GM12878 (cell line): ENCODE data around the gene RRBP1. TPM values are rescaled to one million over a fixed set of nuclear protein-coding genes. Genes with fewer than 3 reads are reported as not detected.

Experiments
- ATAC-seq: fragments of 200-7000 bp; cut with Tn5 transposase; 3 replicates; pipeline ENCODE4 v1.9.1; 2020; ENCODE audit warnings: mild to moderate bottlenecking, moderate library complexity
- BruUV-seq: library from RNA; stranded (reverse); fragments of 400-500 nt; replicated peaks from 2 replicates; lab custom pipeline; 2021; lab: Mats Ljungman, UMichigan
- CTCF ChIA-PET: fragments of 300-600 bp; sonication (Branson Sonifier 250); formaldehyde crosslinking; extraction: SDS; loops from one replicate; lab custom pipeline; 2021; ENCODE audit warnings: inconsistent platforms; lab: Yijun Ruan, JAX
- POLR2A ChIA-PET: fragments of 350-600 bp; formaldehyde crosslinking; extraction: SDS; loops from one replicate; lab custom pipeline; 2021; ENCODE audit warnings: inconsistent platforms; lab: Charles Lee
- RAD21 ChIA-PET: fragments of 300-600 bp; sonication (Branson Sonifier 250); formaldehyde crosslinking; loops from one replicate; lab custom pipeline; 2023; ENCODE audit warnings: antibody characterized with exemption; ENCODE audit not compliant: unreplicated experiment; lab: Charles Lee
- SMC1A ChIA-PET: fragments of 300-600 bp; sonication (Branson Sonifier 250); formaldehyde crosslinking; loops from one replicate; lab custom pipeline; 2023; ENCODE audit not compliant: unreplicated experiment, uncharacterized antibody; lab: Charles Lee
- DNase-seq: peaks from one replicate; pipeline ENCODE4 v3.0.0-alpha.2; 2011; ENCODE audit warnings: low read depth, low spot score
- FAIRE-seq: peaks from 3 replicates; lab custom pipeline; 2011; peaks lifted over from hg19 to GRCh38; lab: Jason Lieb, UNC
- H2AFZ ChIP-seq: 2 replicates; pipeline ENCODE4 v1.6.0; 2011; ENCODE audit warnings: low read depth, low read length, control low read depth; ENCODE audit not compliant: control insufficient read depth
- H3K27ac ChIP-seq: 2 replicates; pipeline ENCODE4 v1.5.1; 2011; ENCODE audit warnings: control low read depth; ENCODE audit not compliant: control insufficient read depth, insufficient read depth
- H3K27me3 ChIP-seq, 2 experiments: replicated peaks in 1 of 2; 2 replicates each; pipeline versions ENCODE4 v1.6.0 to v1.6.1; 2011; ENCODE audit warnings: low read length in 1 of 2; ENCODE audit not compliant: control insufficient read depth in 2 of 2, insufficient read depth in 2 of 2
- H3K36me3 ChIP-seq, 2 experiments: 2 replicates each; pipeline ENCODE4 v1.5.1; 2011; ENCODE audit warnings: low read length in 1 of 2; ENCODE audit not compliant: control insufficient read depth in 2 of 2, insufficient read depth in 2 of 2
- H3K4me1 ChIP-seq: 2 replicates; pipeline ENCODE4 v1.6.1; 2011; ENCODE audit warnings: mild to moderate bottlenecking, low read length, moderate library complexity, mixed read lengths; ENCODE audit not compliant: control insufficient read depth, insufficient read depth
- H3K4me2 ChIP-seq: 2 replicates; pipeline ENCODE4 v1.6.0; 2011; ENCODE audit warnings: control low read depth; ENCODE audit not compliant: control insufficient read depth, insufficient read depth
- H3K4me3 ChIP-seq: fragments of 200-600 bp; sonication (generic); 2 replicates; pipeline ENCODE4 v1.5.1; 2016
- H3K79me2 ChIP-seq: 2 replicates; pipeline ENCODE4 v1.6.0; 2011; ENCODE audit warnings: low read length; ENCODE audit not compliant: control insufficient read depth, insufficient read depth
- H3K9ac ChIP-seq: 2 replicates; pipeline ENCODE4 v1.8.0; 2011; ENCODE audit warnings: low read length, control low read depth, mixed read lengths; ENCODE audit not compliant: control insufficient read depth, insufficient read depth
- H3K9me3 ChIP-seq: replicated peaks from 3 replicates; pipeline ENCODE4 v1.5.1; 2011; ENCODE audit warnings: mild to moderate bottlenecking, low read length; ENCODE audit not compliant: control insufficient read depth, insufficient read depth
- H4K20me1 ChIP-seq: 2 replicates; pipeline ENCODE4 v1.6.0; 2011; ENCODE audit not compliant: control insufficient read depth, insufficient read depth
- CTCF ChIP-seq, 3 experiments: IDR thresholded peaks in 2 of 3; conservative IDR thresholded peaks in 1 of 3; 2 replicates each; pipeline ENCODE4 v1.5.1; 2011; ENCODE audit warnings: low read depth in 3 of 3, low read length in 3 of 3, mild to moderate bottlenecking in 3 of 3, control low read depth in 2 of 3, moderate library complexity in 2 of 3, inconsistent platforms in 1 of 3, mixed read lengths in 1 of 3; ENCODE audit not compliant: control insufficient read depth in 2 of 3, insufficient read depth in 1 of 3; ENCODE audit errors: extremely low read depth in 1 of 3
- E2F4 ChIP-seq: IDR thresholded peaks from 2 replicates; pipeline ENCODE4 v1.6.1; 2012; ENCODE audit warnings: low read depth, low read length, improper control_type of control experiment
- ETV6 ChIP-seq, 2 experiments: fragments of 450-650 bp in 1 of 2; IDR thresholded peaks in 1 of 2; conservative IDR thresholded peaks in 1 of 2; 2 replicates each; pipeline ENCODE4 v1.6.1; 2014; ENCODE audit warnings: antibody characterized with exemption in 1 of 2, borderline replicate concordance in 1 of 2, low read depth in 1 of 2, mild to moderate bottlenecking in 1 of 2, moderate library complexity in 1 of 2
- JUNB ChIP-seq: IDR thresholded peaks from 2 replicates; pipeline ENCODE4 v1.6.1; 2016; ENCODE audit warnings: antibody characterized with exemption, mild to moderate bottlenecking
- NR2C2 ChIP-seq: IDR thresholded peaks from 2 replicates; pipeline ENCODE4 v1.6.1; 2011; ENCODE audit warnings: borderline replicate concordance, low read depth; ENCODE audit not compliant: control insufficient read depth, insufficient read length
- TBL1XR1 ChIP-seq: IDR thresholded peaks from 2 replicates; pipeline ENCODE4 v1.6.1; 2012; ENCODE audit warnings: low read depth, low read length, improper control_type of control experiment
- ZNF24 ChIP-seq: fragments of 450-650 bp; IDR thresholded peaks from 2 replicates; pipeline ENCODE4 v1.6.1; 2017; ENCODE audit warnings: antibody characterized with exemption, mild to moderate bottlenecking
- ZNF384 ChIP-seq: IDR thresholded peaks from 2 replicates; pipeline ENCODE4 v1.6.1; 2012; ENCODE audit warnings: low read depth, mild to moderate bottlenecking, low read length, improper control_type of control experiment, borderline replicate concordance
- WGBS: methylation state at CpG from one replicate; pipeline ENCODE4 v1.1.6; 2016; ENCODE audit warnings: low lambda C conversion rate; ENCODE audit not compliant: insufficient replicate concordance, insufficient coverage; ENCODE audit errors: missing lambda C conversion rate; 5-methylcytosine and 5-hydroxymethylcytosine counted together
- in situ Hi-C: fragments of 300-500 bp; cut with MboI; formaldehyde crosslinking; loops from 9 replicates; pipeline ENCODE4 v1.14.3; 2018; ENCODE audit warnings: mixed read lengths
- intact Hi-C: fragments of 100-400 bp; cut with micrococcal nuclease; formaldehyde crosslinking; loops from one replicate; pipeline ENCODE4 v1.14.2; 2022; ENCODE audit not compliant: unreplicated experiment
- polyA plus RNA-seq, 11 experiments: library from polyadenylated mRNA; depleted of rRNA in 4 of 11; unstranded in 6 of 11; stranded (reverse) in 5 of 11; fragments of >200 nt; fragmentation: Nextera tagmentation in 4 of 11; fragmentation: Illumina TruSeq in 1 of 11; extraction: Ambion mirVana in 4 of 11; extraction: Trizol in 1 of 11; gene quantifications; 1 replicate in 1 of 11; 2 replicates in 10 of 11; pipeline versions ENCODE4 v1.2.1 to v1.2.3, GENCODE V29; 2011 to 2016; ENCODE audit warnings: inconsistent platforms in 2 of 11, missing spikeins in 2 of 11, low read depth in 1 of 11
- total RNA-seq, 4 experiments: library from RNA; depleted of rRNA in 3 of 4; stranded (reverse); fragments of >200 nt in 3 of 4; fragmentation: Illumina TruSeq in 1 of 4; extraction: Trizol in 1 of 4; gene quantifications; 2 replicates each; pipeline versions ENCODE4 v1.2.1 to v1.2.3, GENCODE V29; 2013 to 2021

The RRBP1 gene
- total and polyA plus RNA-seq, 10 of the 15 experiments (the other 5 are each of a cell fraction or from before 2014, with no cell fraction given): 1.2 to 57.4 (median 24.6) TPM

- TF ChIP-seq E2F4: no peak
- no peak for TF ChIP-seq NR2C2
- TF ChIP-seq ZNF384: no peak
Observed at GRCh38 chr20:17572034-17572638, 109.9 kb downstream of the RRBP1 start (continued).

GRCh38 chr20:17571153-17571527 lies 110.9 kb downstream of the RRBP1 start:
- H2AFZ ChIP-seq: peak overlapping the region; percentile 42
- in situ Hi-C loops: no loop called here
- CTCF ChIA-PET: interaction anchor here (0.6 to 3.0 kb wide), 11 partner anchors 8 to 375 kb away, joined by 3 to 16 read pairs (median 6); partner anchors contain the start of gene RRBP1
- H3K9me3 ChIP-seq: no peaks in the 10 kb centered on the region
- under 1% methylated on average over 6 of the region's 6 CpGs for WGBS
- peak overlapping the region; percentile 94 for H3K4me2 ChIP-seq
- H3K36me3 ChIP-seq: no peaks in the 10 kb centered on the region
- H3K4me3 ChIP-seq: peak overlapping the region; percentile 98
- peak overlapping the region; percentile 64; the same call in 1 of the 2 replicates for H3K9ac ChIP-seq
- H3K27ac ChIP-seq: no peak overlapping the region; the same call in 1 of the 2 replicates
- peaks cover 4% of the 10 kb centered on the region for H3K4me1 ChIP-seq
- H4K20me1 ChIP-seq: no peaks in the 10 kb centered on the region
- no peak for TF ChIP-seq ZNF24
- TF ChIP-seq ETV6 (conservative IDR thresholded peaks at IDR 0.05 in 1 of 2, IDR thresholded peaks at IDR 0.05 in 1 of 2; ENCODE audit: borderline replicate concordance in 1 of 2, low read depth in 1 of 2): 0 out of 4 replicates have a peak, but pooled peaks of 1 of the 2 experiments have one; percentile 15
- TF ChIP-seq TBL1XR1: 0 out of 2 replicates have a peak, but pooled peaks have one; percentile 20
- peak; percentile 29; the same call in 1 of the 2 replicates for TF ChIP-seq JUNB
- no peak for TF ChIP-seq CTCF (IDR thresholded peaks at IDR 0.05 in 2 of 3, conservative IDR thresholded peaks at IDR 0.05 in 1 of 3; ENCODE audit: control insufficient read depth in 2 of 3, extremely low read depth in 1 of 3, insufficient read depth in 1 of 3, low read depth in 3 of 3, low read length in 3 of 3)
- POLR2A ChIA-PET: interaction anchor here (1.8 to 2.0 kb wide), 2 partner anchors 31 to 394 kb away, joined by 8 to 9 read pairs; no protein-coding TSS in a partner anchor
- DNase-seq: no peak
- H3K79me2 ChIP-seq: peaks cover 11% of the 10 kb centered on the region
- RAD21 ChIA-PET: interaction anchor here (0.7 to 2.4 kb wide), 7 partner anchors 37 to 926 kb away, joined by 3 to 18 read pairs (median 5); partner anchors contain the start of genes RBBP9 and RRBP1
- intact Hi-C loops: no loop called here
- peak; percentile 81 for FAIRE-seq
- H3K27me3 ChIP-seq: no peaks in the 10 kb centered on the region
- SMC1A ChIA-PET: interaction anchor here (0.9 to 2.0 kb wide), 13 partner anchors 9 to 432 kb away, joined by 3 to 7 read pairs (median 4); partner anchors contain the start of gene RRBP1
- peak; percentile 45 for ATAC-seq
- BruUV-seq: no TSS peak
